Ovary (tissue), 3 donors: ENCODE results near the gene SND1.

Experiments
- CTCF ChIP-seq, 3 donors: fragments of 450-650 bp in 2 of 3; fragments of 200-600 bp in 1 of 3; IDR thresholded peaks; one replicate each; pipeline versions ENCODE4 v1.5.1 to v1.8.0; 2016 to 2022; ENCODE audit warnings: antibody characterized with exemption in 3 of 3, mild to moderate bottlenecking in 1 of 3
- POLR2A ChIP-seq: fragments of 450-650 bp; IDR thresholded peaks from one replicate; pipeline ENCODE4 v1.6.1; 2017; ENCODE audit warnings: antibody characterized with exemption, mild to moderate bottlenecking, moderate library complexity
- donor health status: DM: no; HTN: no; CAD: no.

DNA sequence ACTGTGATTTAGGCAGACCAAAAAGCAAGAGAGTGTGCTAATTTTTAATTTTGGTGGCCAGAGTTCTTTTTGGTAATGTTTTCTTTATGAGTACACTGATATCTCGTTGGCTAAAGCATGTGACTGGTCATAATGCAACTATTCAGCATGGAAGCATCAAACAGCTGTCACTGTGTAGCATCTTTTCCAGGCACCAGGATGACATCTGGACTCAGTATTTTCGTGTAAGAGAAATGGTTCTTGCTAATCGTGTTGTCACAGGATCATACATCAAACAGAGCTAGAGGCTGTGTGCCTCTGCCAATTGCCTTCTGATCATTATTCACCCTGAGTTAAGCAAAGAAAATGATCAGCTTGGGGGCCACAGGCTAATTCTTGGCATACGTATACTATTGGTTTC lies 118.9 kb downstream of the SND1 start:
- no peak for TF ChIP-seq CTCF (IDR thresholded peaks at IDR 0.05)
- TF ChIP-seq POLR2A, result no peak
